Prostate gland (tissue), 2 donors: Measurements from ENCODE around the gene OR2F2. TPM values are rescaled to one million over a fixed set of nuclear protein-coding genes. Genes with fewer than 3 reads are reported as not detected.

Experiments used
- DNase-seq: peaks from one replicate; pipeline ENCODE4 v3.0.0-alpha.2; 2019; ENCODE audit warnings: low spot score
- H3K27ac ChIP-seq, 2 donors: fragments of 200-600 bp; sonication (generic); 2 replicates each; pipeline ENCODE4 v1.5.1; 2017 to 2019
- H3K27me3 ChIP-seq: fragments of 200-600 bp; sonication (generic); replicated peaks from 2 replicates; pipeline ENCODE4 v1.5.1; 2019; ENCODE audit not compliant: insufficient read depth
- H3K36me3 ChIP-seq, 2 donors: fragments of 200-600 bp; sonication (generic); 1 replicate in 1 of 2; 2 replicates in 1 of 2; pipeline versions ENCODE4 v1.5.1 to v1.8.1; 2017 to 2019
- H3K4me1 ChIP-seq: fragments of 200-600 bp; sonication (generic); replicated peaks from 2 replicates; pipeline ENCODE4 v1.5.1; 2019
- H3K4me3 ChIP-seq, 2 donors: fragments of 200-600 bp; sonication (generic); 2 replicates each; pipeline ENCODE4 v1.5.1; 2017 to 2019
- H3K9me3 ChIP-seq: fragments of 200-600 bp; sonication (generic); 2 replicates; pipeline ENCODE4 v1.5.1; 2017
- CTCF ChIP-seq, 4 experiments: fragments of 200-600 bp in 2 of 4; fragments of 450-650 bp in 2 of 4; sonication (generic) in 2 of 4; IDR thresholded peaks; 1 replicate in 3 of 4; 2 replicates in 1 of 4; pipeline ENCODE4 v1.5.1; 2016 to 2019; ENCODE audit warnings: antibody characterized with exemption in 4 of 4, mild to moderate bottlenecking in 2 of 4, moderate library complexity in 2 of 4
- POLR2A ChIP-seq: fragments of 450-650 bp; IDR thresholded peaks from one replicate; pipeline ENCODE4 v1.6.1; 2016; ENCODE audit warnings: antibody characterized with exemption, mild to moderate bottlenecking
- POLR2AphosphoS5 ChIP-seq: sonication (generic); formaldehyde crosslinking; IDR thresholded peaks from one replicate; pipeline ENCODE4 v1.6.1; 2017; ENCODE audit warnings: antibody characterized with exemption
- WGBS: methylation state at CpG from one replicate; pipeline ENCODE4 v1.1.5; 2018; 5-methylcytosine and 5-hydroxymethylcytosine counted together
- intact Hi-C: fragments of 100-400 bp; cut with DNase I; formaldehyde crosslinking; loops from one replicate; pipeline ENCODE4 v1.14.2; 2022
- total RNA-seq, 2 donors: library from RNA; depleted of rRNA; stranded (reverse); fragments of >200 nt; gene quantifications; one replicate each; pipeline ENCODE4 v1.1.0, GENCODE V29; 2016

Gene OR2F2
- total RNA-seq, 2 donors from 2014 or later = not detected

- DNase-seq = no peak
- intact Hi-C loops = no loop called here
- no peaks in the 10 kb centered on the region for H3K27me3 ChIP-seq
- no peaks in the 10 kb centered on the region for H3K36me3 ChIP-seq
- H3K4me1 ChIP-seq = no peaks in the 10 kb centered on the region
- no peak overlapping the region for H3K27ac ChIP-seq
- 95% methylated on average over 2 of the region's 2 CpGs for WGBS
- TF ChIP-seq POLR2A (no peak), CTCF (IDR thresholded peaks at IDR 0.05) (no peak), POLR2AphosphoS5 (no peak)
- no peak overlapping the region for H3K4me3 ChIP-seq
- H3K9me3 ChIP-seq = no peaks in the 10 kb centered on the region
These were observed 44.5 kb upstream of the OR2F2 start for GRCh38 chr7:143890558-143890957.

- TF ChIP-seq CTCF (IDR thresholded peaks at IDR 0.05) = no peak
- no peak for TF ChIP-seq POLR2AphosphoS5
- TF ChIP-seq POLR2A = no peak
- intact Hi-C loops = no loop called here
- Histone ChIP-seq H3K4me1 (no peaks in the 10 kb centered on the region), H3K36me3 (no peaks in the 10 kb centered on the region), H3K27me3 (no peaks in the 10 kb centered on the region), H3K27ac (no peak overlapping the region), H3K4me3 (no peak overlapping the region), H3K9me3 (no peaks in the 10 kb centered on the region)
- 81% methylated on average over 2 of the region's 2 CpGs for WGBS
- no peak for DNase-seq
These were observed 43.6 kb upstream of the OR2F2 start for GRCh38 chr7:143891457-143891856.

- 92% methylated on average over 5 of the region's 5 CpGs for WGBS
- Histone ChIP-seq H3K4me3 (no peak overlapping the region), H3K27me3 (no peaks in the 10 kb centered on the region), H3K9me3 (no peaks in the 10 kb centered on the region), H3K27ac (no peak overlapping the region), H3K36me3 (no peaks in the 10 kb centered on the region), H3K4me1 (no peaks in the 10 kb centered on the region)
- intact Hi-C loops = no loop called here
- DNase-seq = no peak
- no peak for TF ChIP-seq POLR2AphosphoS5
- no peak for TF ChIP-seq CTCF (IDR thresholded peaks at IDR 0.05)
- TF ChIP-seq POLR2A = no peak
These were observed 42.3 kb upstream of the OR2F2 start for GRCh38 chr7:143892527-143893300.

- intact Hi-C loops = no loop called here
- no peak for DNase-seq
- Histone ChIP-seq H3K27me3 (no peaks in the 10 kb centered on the region), H3K27ac (no peak overlapping the region), H3K36me3 (no peaks in the 10 kb centered on the region), H3K4me1 (no peaks in the 10 kb centered on the region), H3K9me3 (no peaks in the 10 kb centered on the region), H3K4me3 (no peak overlapping the region)
- TF ChIP-seq CTCF (IDR thresholded peaks at IDR 0.05) (no peak), POLR2A (no peak), POLR2AphosphoS5 (no peak)
These were observed 38.4 kb upstream of the OR2F2 start for GRCh38 chr7:143896667-143897066.

GRCh38 chr7:143898810-143899209, 36.2 kb upstream of the OR2F2 start:
- intact Hi-C loops = no loop called here
- DNase-seq = no peak
- no peaks in the 10 kb centered on the region for H3K36me3 ChIP-seq
- H3K4me3 ChIP-seq = no peak overlapping the region
- H3K4me1 ChIP-seq = no peaks in the 10 kb centered on the region
- 100% methylated on average over 1 of the region's 1 CpG for WGBS
- H3K27me3 ChIP-seq = no peaks in the 10 kb centered on the region
- no peak overlapping the region for H3K27ac ChIP-seq
- no peaks in the 10 kb centered on the region for H3K9me3 ChIP-seq
- TF ChIP-seq POLR2AphosphoS5 (no peak), CTCF (IDR thresholded peaks at IDR 0.05) (no peak), POLR2A (no peak)
